Epithelial cell of esophagus (primary cell): ENCODE data around the gene DGKB.

Source experiments
- DNase-seq: peaks from one replicate; pipeline ENCODE4 v3.0.0; 2010; ENCODE audit warnings: low read depth
- H3K4me3 ChIP-seq: 2 replicates; pipeline ENCODE4 v1.5.1; 2011; ENCODE audit warnings: mild to moderate bottlenecking, low read length, control low read depth
- TF ChIP-seq, protein P1 (sequence below): IDR thresholded peaks from 2 replicates; pipeline ENCODE4 v1.5.1; 2011; ENCODE audit warnings: low read depth, mild to moderate bottlenecking, low read length, control low read depth, inconsistent platforms; ENCODE audit not compliant: insufficient read depth; ENCODE audit errors: missing control alignments

DGKB gene

DNA sequence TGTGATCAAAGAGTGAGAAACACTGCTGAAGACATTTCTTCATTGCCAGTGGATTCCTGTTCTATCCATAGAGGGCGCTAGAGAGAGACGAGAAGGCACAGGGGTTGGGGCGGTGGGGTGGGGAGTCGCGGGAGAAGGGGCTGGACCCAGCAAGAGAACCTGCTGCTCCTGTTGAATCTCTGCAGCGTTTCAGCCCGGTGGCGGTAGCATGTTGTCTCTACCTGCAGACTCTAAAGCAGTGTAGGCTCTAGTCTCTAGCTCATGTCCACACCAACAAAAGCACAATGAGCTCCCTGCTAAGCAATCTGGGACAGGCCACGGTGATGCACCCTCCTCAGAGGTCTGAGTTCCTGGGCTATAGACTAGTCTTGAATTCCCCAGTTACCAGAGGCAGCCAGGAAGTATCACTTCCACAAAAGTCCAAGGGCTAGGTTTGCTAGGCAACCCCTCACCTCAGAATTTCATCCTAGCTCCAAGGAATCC lies 167.7 kb downstream of the DGKB start:
- no peak overlapping the region for H3K4me3 ChIP-seq
- TF ChIP-seq, protein P1, sequence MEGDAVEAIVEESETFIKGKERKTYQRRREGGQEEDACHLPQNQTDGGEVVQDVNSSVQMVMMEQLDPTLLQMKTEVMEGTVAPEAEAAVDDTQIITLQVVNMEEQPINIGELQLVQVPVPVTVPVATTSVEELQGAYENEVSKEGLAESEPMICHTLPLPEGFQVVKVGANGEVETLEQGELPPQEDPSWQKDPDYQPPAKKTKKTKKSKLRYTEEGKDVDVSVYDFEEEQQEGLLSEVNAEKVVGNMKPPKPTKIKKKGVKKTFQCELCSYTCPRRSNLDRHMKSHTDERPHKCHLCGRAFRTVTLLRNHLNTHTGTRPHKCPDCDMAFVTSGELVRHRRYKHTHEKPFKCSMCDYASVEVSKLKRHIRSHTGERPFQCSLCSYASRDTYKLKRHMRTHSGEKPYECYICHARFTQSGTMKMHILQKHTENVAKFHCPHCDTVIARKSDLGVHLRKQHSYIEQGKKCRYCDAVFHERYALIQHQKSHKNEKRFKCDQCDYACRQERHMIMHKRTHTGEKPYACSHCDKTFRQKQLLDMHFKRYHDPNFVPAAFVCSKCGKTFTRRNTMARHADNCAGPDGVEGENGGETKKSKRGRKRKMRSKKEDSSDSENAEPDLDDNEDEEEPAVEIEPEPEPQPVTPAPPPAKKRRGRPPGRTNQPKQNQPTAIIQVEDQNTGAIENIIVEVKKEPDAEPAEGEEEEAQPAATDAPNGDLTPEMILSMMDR = peak; percentile 33
- DNase-seq = no peak

DNA sequence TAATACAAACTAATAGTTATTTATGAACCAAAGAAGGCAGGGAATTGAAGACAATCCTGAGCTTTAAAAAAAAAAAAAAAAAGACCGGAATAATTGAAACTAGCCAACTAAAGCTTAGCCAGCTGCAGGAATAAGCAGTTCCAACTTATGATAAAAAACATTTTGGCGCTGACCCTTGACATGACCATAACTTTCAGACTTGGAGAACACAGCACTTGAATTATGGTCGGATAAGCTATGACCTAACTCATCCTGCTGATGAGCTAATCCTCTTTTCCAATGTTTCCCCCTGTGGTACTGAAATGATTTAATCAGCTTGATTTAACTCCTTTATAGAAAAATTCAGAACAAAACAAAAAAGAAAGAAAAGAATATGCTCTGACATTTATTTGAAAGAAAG lies 181.8 kb downstream of the DGKB start:
- no peak overlapping the region for H3K4me3 ChIP-seq
- DNase-seq = no peak
- TF ChIP-seq, protein P1 = no peak

DNA sequence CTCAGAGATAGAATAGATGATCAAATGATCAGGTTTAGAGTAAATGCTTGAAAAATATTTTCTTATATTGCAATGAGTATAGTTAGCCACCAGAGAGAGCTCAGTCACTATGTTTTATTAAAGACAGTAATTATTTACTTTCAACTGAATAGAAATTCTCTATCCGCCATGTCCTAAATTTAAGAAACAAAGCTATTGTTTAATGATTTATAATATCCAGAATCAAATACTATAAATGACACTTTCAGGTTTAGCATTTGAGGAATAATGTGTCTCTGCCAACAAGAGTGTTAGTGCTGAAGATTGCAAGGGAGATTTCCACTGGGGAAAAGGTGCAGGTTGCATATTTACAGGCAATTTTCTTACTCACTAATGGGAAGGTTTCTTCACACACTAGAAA lies 184.7 kb downstream of the DGKB start:
- TF ChIP-seq, protein P1 = peak; percentile 29

DNA sequence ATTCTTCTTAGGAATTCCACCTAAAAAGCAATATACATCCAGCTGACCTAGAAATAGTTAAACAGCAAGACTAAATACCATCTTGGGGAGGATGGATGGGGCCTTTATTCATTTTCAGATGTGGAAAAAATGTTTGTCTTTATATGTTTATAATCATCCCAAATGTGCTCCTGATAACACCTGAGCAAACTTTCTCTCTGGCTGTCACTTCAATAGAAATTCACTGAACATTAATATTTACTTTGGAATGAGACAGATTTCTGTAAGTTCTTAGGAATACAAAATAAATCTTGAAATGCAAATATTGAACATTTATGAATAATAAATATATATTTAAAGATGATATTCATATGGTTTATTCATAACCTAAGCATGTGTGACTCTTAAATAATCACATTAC lies 185.4 kb downstream of the DGKB start:
- no peak for DNase-seq
- H3K4me3 ChIP-seq = no peak overlapping the region
- TF ChIP-seq, protein P1 = no peak

More for the DNA sequence above, 184.7 kb downstream of the DGKB start:
- H3K4me3 ChIP-seq = no peak overlapping the region
- DNase-seq = peak; percentile 29

DNA sequence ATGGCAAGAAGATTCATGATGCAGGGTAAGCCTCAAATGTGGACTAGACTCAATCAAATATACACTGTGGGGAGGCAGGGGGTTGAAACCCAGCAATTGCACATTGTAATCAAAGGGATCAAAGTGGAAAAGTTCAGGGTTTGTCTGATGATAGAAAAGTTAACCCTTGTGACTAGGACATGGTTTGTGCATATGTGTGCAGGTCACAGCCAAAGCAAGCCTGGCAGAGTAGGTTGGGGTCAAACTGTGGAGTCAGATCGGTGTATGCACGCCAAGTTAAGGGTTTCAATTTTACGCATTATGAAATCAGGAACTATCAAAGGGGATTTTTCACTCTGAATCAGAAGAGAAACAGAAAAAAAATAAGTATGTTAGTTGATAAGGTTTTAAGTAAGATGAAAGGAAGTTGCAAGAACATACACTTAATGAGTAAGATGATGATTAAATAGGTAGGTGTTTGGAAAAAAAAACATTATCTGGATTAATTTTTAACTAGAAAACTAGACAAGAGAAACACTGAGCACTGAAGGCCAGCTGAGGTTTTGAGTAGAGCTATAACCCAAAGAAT lies 188.3 kb downstream of the DGKB start:
- TF ChIP-seq, protein P1 = no peak

DNA sequence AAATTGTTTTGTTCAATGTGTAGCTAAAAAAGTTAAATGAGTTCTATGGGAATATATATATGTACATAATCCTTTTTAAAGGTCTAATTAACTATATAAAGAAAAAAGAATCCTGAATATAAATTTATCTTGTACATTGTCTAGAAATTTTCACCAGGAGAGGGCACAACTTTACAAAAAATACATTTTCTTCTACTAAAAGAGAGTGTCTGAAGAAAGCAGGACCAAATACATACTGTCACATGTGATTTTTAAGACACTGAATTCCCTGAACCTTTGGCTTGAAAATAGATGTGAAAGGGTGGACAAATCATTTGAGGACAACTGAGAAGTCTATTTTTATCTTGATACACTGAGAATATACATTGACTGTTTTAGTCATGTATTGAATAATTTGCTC lies 204.3 kb downstream of the DGKB start:
- TF ChIP-seq, protein P1 = no peak
- no peak overlapping the region for H3K4me3 ChIP-seq
- DNase-seq = no peak

More for the DNA sequence above, 188.3 kb downstream of the DGKB start:
- no peak overlapping the region for H3K4me3 ChIP-seq
- peak; percentile 45 for DNase-seq

DNA sequence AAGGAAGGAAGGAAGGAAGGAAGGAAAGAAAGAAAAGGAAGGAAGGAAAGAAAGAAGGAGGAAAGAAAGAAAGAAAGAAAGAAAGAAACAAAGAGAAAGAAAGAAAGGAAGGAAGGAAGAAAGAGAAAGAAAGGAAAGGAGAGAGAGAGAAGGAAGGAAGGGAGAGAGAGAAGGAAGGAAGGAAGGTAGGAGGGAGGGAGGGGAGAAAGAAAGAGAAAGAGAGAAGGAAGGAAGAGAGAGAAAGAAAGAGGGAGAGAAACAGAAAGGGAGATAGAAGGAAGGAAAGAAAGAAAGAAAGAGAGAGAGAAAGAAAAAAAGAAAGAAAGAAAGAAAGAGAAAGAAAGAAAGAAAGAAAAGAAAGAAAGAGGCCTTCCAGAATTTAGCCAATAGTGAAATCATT lies 204.9 kb downstream of the DGKB start:
- no peak overlapping the region for H3K4me3 ChIP-seq
- DNase-seq = no peak
- TF ChIP-seq, protein P1 = no peak
